CD4-positive, alpha-beta T cell treated with Interleukin-2 at 100 ng/mL for 4 hours (primary cell): ENCODE measurements around the gene DNAI7.
A peak's percentile ranks its signal among the peaks of the same experiment; 100 is the strongest.

Experiments used
- DNase-seq: peaks from one replicate; pipeline ENCODE4 v3.0.0-alpha.2; 2020; ENCODE audit warnings: low spot score

DNAI7 gene

GRCh38 chr12:25182765-25183164 is 12.2 kb downstream of the DNAI7 start:
- DNase-seq: no peak

DNA sequence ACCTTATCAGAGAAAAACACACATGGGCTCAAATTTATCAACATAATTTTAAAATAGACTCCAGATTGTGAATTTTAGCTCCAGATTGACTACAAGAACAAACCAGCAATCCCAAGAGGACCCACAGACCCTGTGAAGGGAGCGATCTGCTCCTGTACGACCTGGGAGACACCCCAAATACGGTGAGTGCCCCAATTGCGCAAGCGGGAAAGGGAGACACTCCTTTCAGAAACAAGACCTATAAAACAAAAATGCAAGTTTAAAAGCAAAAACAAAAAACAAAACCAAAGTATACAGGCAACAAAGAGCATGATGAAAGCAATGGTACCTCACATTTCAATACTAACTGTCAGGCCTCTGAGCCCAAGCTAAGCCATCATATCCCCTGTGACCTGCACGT is 32.1 kb downstream of the DNAI7 start:
- DNase-seq: no peak

DNA sequence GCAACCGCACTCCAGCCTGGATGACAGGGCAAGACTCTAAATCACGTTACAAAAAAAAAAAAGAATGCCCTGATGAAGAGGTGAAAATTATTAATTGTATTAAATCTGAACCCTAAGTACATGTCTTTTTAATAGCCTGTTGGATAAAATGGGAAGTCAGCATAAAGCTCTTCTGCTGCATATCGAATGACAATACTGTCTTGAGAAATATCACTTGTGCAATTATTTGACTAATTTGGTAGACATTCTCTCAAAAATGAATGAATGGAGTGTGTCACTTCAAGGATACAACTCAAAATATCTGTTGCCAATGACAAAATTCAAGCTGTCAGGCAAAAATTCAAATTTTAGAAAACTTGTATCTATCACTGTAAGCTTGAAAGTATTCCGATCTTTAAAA is 38.9 kb downstream of the DNAI7 start:
- no peak for DNase-seq

DNA sequence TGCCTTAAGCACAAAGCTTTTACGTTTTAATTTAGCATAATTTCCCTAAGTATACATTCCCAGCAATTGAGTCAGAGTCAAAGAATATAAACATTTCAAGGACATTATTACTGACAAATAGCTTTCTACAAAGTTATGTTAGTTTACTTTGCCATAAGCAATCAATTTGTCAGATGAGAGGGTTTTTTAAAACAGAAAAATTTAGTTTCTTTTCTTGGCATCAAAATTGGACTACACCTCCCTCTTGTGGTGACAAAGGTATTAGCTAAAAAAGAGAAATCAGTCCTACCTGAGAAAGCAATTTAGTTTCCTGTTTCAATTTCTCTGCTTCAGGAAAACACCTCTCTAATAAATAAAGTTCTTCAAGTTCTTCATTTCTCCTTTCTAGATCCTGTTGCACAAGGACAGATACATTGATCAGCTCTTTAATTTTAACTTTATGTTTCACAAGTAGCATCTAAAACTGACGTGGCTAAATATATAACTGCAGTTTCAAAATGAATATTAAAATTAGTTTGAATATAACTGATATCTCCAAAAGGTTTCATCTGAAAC is 39.9 kb downstream of the DNAI7 start:
- DNase-seq: peak; percentile 66

DNA sequence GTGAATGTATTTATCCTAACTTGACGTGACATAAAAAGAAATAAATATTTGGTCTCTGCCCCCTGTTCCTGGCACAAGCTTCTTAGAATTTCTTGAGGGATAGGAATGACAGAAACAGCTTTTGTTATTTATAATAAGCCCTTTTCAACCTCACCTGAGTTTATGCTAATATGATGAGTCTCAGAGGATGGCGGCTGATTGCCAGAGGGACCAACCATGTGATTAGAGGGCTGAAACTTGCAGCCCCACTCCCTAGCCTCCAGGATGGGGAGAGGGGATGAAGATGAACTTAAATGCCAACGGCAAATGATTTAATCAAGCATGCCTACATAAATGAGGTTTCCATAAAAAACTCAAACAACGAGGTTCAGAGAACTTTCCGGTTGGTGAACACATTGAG is 42.9 kb downstream of the DNAI7 start:
- DNase-seq: no peak

GRCh38 chr12:25151476-25151875 is 43.5 kb downstream of the DNAI7 start:
- DNase-seq: no peak

GRCh38 chr12:25146686-25147085 is 48.3 kb downstream of the DNAI7 start:
- DNase-seq: no peak

DNA sequence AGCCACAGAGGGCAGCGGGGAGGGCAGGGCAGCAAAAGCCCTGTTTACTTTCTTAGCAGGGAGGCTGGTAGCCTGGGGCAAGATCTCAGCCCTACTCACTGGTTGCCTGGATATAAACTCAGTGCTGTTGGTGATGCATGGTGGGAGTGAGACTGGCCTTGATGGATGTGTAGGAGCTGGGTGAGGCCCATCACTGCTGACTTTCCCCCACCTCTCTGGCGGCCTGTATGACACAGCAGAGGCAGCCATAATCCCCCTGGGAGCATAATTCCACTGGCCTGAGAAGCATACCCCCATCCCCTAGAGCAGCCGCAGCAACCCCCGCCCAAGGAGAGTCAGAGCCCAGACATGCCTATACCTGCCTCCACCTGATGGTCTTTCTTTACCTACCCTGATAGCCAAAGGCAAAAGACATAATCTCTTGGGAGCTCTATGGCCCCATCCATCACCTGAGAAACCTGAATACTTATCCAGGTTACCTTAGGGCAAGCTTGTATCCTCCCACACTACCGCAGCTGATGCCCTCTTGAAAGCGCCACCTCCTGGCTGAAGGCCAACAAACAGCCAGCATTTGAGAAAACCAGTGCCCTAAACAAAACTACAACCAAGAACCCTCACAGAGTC is 59.3 kb downstream of the DNAI7 start:
- DNase-seq: no peak

- no peak for DNase-seq
Measured at GRCh38 chr12:25131270-25131669, 63.7 kb downstream of the DNAI7 start.

DNA sequence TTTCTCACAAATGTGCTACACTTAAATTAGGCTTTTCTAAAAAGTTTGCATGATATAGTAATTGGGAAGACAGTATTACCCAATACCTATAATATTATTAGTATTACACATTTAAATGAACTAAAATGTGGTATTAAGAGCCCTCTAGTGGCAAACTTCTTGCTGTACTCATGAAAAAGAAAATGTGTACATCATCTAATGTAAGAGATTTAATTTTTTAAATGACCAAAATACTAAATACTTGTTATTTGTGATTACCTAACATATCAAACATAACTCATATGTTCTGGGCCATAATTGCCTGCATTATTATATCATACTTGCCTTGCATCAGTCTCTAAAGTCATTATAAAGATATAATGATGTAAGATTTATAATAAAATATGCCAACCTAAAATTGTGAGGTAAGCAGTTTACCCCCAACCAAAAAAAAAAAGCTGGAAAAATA is 64.2 kb downstream of the DNAI7 start:
- DNase-seq: peak; percentile 66

DNA sequence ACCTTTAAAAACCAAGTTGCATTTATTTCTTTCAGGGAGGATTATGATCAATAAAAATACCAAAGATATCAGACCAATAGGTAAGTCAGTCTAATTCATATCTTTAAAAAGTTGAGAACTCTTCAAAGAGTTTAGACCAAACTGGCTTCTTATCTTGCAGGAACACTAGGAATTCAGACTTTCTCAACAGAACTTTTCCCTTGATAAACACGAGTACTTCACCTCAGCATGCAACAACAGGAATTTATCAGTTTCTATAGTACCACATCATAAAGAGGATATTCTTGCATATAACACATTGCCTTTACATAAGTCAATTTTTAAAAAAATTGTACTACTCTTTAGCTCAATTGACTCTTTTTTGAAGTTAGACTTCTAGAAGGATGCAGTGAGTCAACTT is 68.2 kb downstream of the DNAI7 start:
- DNase-seq: no peak

GRCh38 chr12:25126101-25126500 is 68.9 kb downstream of the DNAI7 start:
- no peak for DNase-seq

GRCh38 chr12:25124493-25124892 is 70.5 kb downstream of the DNAI7 start:
- no peak for DNase-seq

DNA sequence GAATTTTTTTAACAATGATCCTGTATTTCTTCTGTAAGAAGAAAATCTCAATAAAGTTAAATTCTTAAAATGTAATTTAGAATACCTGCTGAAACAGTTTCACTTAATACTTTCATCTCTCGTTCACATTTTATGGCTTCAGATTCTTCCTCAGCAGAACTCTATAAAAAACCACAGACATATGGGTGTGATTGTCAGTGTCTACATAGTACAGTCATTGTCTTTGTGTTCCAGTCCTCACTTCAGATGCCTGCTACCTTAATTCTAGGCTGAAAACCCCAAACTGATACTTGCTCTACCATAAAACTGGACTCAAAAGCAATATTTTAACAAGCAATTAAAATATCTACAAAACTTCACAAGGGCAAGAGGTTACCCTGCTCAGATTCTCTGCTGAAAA is 71.8 kb downstream of the DNAI7 start:
- no peak for DNase-seq

- DNase-seq: no peak
Measured at GRCh38 chr12:25121916-25122315, 73.0 kb downstream of the DNAI7 start.

DNA sequence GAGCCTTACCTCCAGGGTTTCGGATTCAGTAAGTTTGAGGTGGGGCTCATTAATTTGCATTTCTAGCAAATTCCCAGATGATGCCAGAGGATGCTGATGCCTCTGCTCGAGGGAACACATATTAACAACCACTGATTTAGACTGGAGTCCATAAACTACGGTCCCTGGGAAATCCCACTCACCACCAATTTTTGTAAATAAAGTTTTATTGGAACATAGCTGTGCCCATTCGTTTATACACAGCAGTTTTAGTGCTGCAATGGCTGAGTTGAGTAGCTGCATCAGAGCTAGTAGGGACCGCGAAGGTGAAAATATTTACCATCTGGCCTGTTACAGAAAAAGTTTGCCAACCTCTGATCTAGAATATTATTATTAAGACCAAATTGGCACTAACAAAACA is 73.8 kb downstream of the DNAI7 start:
- no peak for DNase-seq

- DNase-seq: no peak
Measured at GRCh38 chr12:25119020-25119419, 75.9 kb downstream of the DNAI7 start.

DNA sequence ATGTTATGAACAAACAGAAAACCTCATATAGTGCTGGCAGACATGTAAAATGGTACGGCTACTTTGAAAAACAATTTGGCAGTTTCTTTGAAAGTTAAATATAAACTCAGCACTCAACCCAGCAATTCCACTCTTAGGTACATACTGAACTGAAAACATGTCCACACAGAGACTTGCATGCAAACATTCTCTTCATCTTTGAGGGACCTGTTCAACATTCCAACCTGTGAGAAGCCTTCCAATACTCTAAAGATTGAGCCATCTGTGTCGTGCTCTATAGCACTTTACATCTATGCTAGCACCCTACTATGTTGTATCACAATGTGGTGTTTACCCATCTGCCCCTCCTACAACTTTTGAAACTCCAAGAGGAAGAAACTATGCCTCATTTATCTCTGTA is 79.3 kb downstream of the DNAI7 start:
- DNase-seq: no peak

- DNase-seq: no peak
Measured at GRCh38 chr12:25113651-25114050, 81.3 kb downstream of the DNAI7 start.

DNA sequence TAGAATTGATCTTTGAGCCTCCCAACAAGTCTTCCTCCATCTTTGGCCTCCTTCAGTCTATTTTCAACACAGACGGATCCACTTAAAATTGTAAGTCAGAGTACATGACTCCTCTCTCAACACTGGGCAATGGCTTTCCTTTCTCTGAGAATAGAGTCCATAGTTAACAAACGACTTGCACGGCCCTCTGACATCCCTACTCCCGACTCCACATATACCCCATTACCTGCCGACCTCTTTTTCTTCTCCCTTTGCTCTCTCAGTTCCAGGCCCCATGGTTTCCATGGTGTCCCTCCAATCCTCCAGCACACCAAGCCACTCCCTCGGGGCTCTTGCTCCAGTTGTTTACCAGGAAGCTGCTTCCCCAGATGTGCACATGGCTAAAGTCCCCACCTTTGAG is 84.7 kb downstream of the DNAI7 start:
- no peak for DNase-seq

DNA sequence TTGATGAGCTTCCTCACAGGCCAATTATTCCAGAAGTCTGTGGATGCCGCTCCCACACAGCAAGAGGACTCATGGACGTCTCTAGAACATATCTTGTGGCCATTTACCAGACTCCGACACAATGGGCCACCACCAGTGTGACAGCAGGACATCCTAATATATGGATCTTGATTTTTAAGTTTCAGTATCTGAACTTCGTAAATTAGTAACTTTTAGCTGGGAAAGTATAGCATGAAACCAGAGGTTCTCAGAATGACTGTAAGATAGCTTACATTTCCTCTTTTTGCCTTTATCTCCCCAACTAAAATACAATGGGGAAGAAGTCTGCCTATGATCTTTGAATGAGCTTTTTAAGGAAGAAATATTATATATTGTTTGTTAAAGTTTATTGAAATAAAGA is 87.0 kb downstream of the DNAI7 start:
- DNase-seq: no peak

DNA sequence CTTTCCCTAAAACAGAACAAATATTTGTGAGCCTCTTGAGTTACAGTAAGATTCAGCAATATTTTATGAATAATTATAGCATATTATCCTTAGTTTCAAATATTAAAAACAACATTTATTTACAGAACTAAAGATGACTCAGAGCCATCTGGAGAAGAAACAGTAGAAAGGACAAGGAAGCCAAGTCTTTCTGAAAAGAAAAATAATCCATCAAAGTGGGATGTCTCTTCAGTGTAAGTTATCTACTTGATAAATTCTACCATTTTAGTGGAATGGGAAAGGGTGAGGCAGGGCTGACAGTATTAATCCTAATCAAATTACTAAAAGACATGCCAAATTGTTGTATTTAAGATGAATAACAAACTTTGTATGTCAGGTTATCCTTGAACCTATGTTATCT is 88.1 kb downstream of the DNAI7 start:
- no peak for DNase-seq

DNA sequence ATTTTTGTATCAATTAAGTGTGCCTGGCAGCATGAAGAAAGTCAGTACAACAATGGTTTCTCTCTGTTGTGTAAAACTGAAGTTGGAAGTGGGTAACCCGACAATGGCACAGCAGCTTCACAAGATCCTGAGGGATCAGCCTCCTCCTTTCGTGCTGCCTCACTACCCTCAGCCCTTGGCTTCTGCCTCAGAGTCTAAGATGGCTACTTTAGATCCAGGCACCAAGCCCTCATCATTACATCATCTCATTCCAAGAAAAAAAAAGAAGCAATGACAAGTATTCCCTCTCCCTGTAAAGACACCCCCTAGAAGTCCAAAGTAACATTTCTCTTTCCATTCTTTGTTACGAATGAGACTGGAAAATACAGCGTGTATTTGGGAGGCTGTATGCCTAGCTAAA is 92.6 kb downstream of the DNAI7 start:
- DNase-seq: no peak

- no peak for DNase-seq
Measured at GRCh38 chr12:25101092-25101445, 93.9 kb downstream of the DNAI7 start.
